Upper lobe of left lung (tissue), 6 donors: Measurements from ENCODE around the gene PRKCE. TPM values are rescaled to one million over a fixed set of nuclear protein-coding genes. Genes with fewer than 3 reads are reported as not detected.

Source experiments
- ATAC-seq, 2 donors: fragments of 200-7000 bp; cut with Tn5 transposase; one replicate each; pipeline ENCODE4 v1.9.1; 2022; ENCODE audit warnings: mild to moderate bottlenecking in 2 of 2, moderate library complexity in 2 of 2; ENCODE audit not compliant: low FRiP score in 2 of 2
- DNase-seq, 2 donors: peaks; one replicate each; pipeline ENCODE4 v3.0.0-alpha.2; 2019 to 2020
- H3K27ac ChIP-seq, 4 donors: fragments of 200-600 bp; sonication (generic); one replicate each; pipeline ENCODE4 v1.5.1; 2016 to 2019
- H3K27me3 ChIP-seq, 4 donors: fragments of 200-600 bp; sonication (generic); one replicate each; pipeline ENCODE4 v1.5.1; 2017 to 2019
- H3K36me3 ChIP-seq, 4 donors: fragments of 200-600 bp; sonication (generic); one replicate each; pipeline ENCODE4 v1.5.1; 2016 to 2019
- H3K4me1 ChIP-seq, 4 donors: fragments of 200-600 bp; sonication (generic); one replicate each; pipeline ENCODE4 v1.5.1; 2018 to 2019
- H3K4me3 ChIP-seq, 4 donors: fragments of 200-600 bp; sonication (generic); one replicate each; pipeline ENCODE4 v1.5.1; 2017 to 2019; ENCODE audit warnings: mild to moderate bottlenecking in 2 of 4, moderate library complexity in 1 of 4
- H3K9me3 ChIP-seq, 4 donors: fragments of 200-600 bp; sonication (generic); one replicate each; pipeline ENCODE4 v1.5.1; 2018 to 2019
- CTCF ChIP-seq, 6 experiments: fragments of 450-650 bp in 4 of 6; fragments of 200-600 bp in 2 of 6; sonication (generic) in 2 of 6; IDR thresholded peaks; one replicate each; pipeline ENCODE4 v1.5.1; 2016 to 2019; ENCODE audit warnings: antibody characterized with exemption in 6 of 6
- EP300 ChIP-seq, 4 donors: sonication (generic); formaldehyde crosslinking; IDR thresholded peaks; one replicate each; pipeline ENCODE4 v1.5.1; 2017; ENCODE audit warnings: antibody characterized with exemption in 4 of 4, control low read depth in 2 of 4
- POLR2A ChIP-seq, 4 donors: fragments of 450-650 bp; IDR thresholded peaks; one replicate each; pipeline ENCODE4 v1.5.1; 2016 to 2017; ENCODE audit warnings: antibody characterized with exemption in 4 of 4, mild to moderate bottlenecking in 2 of 4
- POLR2AphosphoS5 ChIP-seq, 2 donors: sonication (generic); formaldehyde crosslinking; IDR thresholded peaks; one replicate each; pipeline ENCODE4 v1.5.1; 2017; ENCODE audit warnings: antibody characterized with exemption in 2 of 2
- WGBS, 2 donors: methylation state at CpG; one replicate each; pipeline ENCODE4 v1.1.5; 2017 to 2018; 5-methylcytosine and 5-hydroxymethylcytosine counted together
- total RNA-seq, 6 donors: library from RNA; depleted of rRNA in 4 of 6; stranded (reverse); fragments of >200 nt in 4 of 6; gene quantifications; one replicate each; pipeline versions ENCODE4 v1.1.0 to v1.2.1, GENCODE V29; 2016 to 2021
- donor health status: DM: no; HTN: no; CAD: no; lungs with moderate emphysema.
- donor health status: DM: no; HTN: yes; CAD: no; lungs with severe emphysema.

PRKCE gene
- total RNA-seq, 6 donors from 2014 or later, result 54.9 to 124 (median 75.6) TPM

DNA sequence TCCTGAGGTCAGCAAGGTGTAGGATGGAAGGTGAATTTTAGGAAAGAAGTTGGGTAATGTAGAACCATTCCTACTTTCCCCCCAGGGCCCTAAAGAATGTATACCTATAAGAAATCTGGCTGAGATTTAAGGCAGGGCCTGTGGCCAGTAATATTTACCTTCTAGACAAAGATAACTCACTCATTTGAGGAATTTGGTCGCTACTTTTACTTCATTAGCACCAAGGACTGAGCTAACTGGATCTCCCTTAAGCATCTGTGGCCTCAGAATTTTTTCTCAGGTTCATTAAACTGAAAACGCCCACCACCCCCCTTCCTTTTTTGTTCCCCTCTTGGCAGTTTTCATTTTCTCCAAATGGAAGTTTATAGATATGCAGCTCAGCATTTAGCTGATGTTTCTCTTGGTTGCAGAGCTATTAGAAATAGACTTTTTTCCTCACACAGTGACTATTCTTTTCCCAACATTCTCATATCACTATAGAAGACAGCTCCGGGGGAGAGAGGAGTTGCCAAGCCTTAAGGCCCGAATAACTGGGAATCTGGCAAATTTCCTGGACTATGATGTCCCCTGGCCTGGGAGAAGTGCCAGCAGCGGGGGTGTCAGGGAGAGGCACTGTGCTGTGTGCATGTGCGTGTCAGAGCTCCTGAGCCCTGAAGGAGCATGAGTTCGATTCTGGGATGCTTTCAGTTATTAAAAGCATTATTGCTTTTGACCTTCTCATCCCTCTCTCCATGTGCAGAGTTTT is 310.9 kb downstream of the PRKCE start:
- Histone ChIP-seq H3K9me3 (no peaks in the 10 kb centered on the region), H3K4me1 (peaks cover 48 to 62% (median 55%) of the 10 kb centered on the region in 4 donors), H3K27ac (peak overlapping the region; percentile 64 to 87 (median 76)), H3K27me3 (no peaks in the 10 kb centered on the region), H3K4me3 (no peak overlapping the region), H3K36me3 (no peaks in the 10 kb centered on the region)
- peak in 1 of 2 donors; percentile 59 for ATAC-seq
- 32 to 42% methylated on average over 6 to 7 of the region's 7 CpGs for WGBS, 2 donors
- DNase-seq, result no peak
- TF ChIP-seq CTCF (IDR thresholded peaks at IDR 0.05), result no peak
- peak in 1 of 2 donors; percentile 22 for TF ChIP-seq POLR2AphosphoS5 (IDR thresholded peaks at IDR 0.05)
- no peak for TF ChIP-seq EP300 (IDR thresholded peaks at IDR 0.05)
- TF ChIP-seq POLR2A (IDR thresholded peaks at IDR 0.05), result no peak

DNA sequence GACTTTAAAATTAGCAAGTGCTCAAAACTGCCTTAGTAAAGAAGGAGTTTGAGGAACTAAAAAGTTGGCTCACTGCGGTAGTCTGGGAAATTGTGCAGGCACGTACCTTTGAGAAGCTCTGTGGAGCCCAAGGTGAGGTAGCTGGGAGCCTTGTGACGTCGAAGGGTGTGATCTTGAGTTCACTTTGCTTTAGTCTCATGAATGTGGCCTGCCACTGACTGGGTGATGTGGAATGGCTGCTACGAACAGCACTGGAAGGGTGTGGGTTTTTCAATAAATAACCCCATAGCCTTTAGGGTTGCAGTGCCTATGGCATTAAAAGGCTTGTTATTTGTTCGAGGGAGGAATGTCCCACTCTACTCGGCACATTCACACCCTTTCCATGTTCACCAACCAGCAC is 312.3 kb downstream of the PRKCE start:
- Histone ChIP-seq H3K4me3 (no peak overlapping the region), H3K36me3 (no peaks in the 10 kb centered on the region), H3K9me3 (no peaks in the 10 kb centered on the region), H3K27me3 (no peaks in the 10 kb centered on the region), H3K27ac (peak overlapping the region; percentile 64 to 87 (median 76)), H3K4me1 (peaks cover 48 to 61% (median 55%) of the 10 kb centered on the region in 4 donors)
- no peak for DNase-seq
- WGBS, 2 donors, result 62 to 66% methylated on average over 7 of the region's 7 CpGs
- no peak for TF ChIP-seq CTCF (IDR thresholded peaks at IDR 0.05)
- TF ChIP-seq POLR2AphosphoS5 (IDR thresholded peaks at IDR 0.05), result no peak
- TF ChIP-seq EP300 (IDR thresholded peaks at IDR 0.05), result no peak
- no peak for TF ChIP-seq POLR2A (IDR thresholded peaks at IDR 0.05)
- ATAC-seq, result peak in 1 of 2 donors; percentile 19

DNA sequence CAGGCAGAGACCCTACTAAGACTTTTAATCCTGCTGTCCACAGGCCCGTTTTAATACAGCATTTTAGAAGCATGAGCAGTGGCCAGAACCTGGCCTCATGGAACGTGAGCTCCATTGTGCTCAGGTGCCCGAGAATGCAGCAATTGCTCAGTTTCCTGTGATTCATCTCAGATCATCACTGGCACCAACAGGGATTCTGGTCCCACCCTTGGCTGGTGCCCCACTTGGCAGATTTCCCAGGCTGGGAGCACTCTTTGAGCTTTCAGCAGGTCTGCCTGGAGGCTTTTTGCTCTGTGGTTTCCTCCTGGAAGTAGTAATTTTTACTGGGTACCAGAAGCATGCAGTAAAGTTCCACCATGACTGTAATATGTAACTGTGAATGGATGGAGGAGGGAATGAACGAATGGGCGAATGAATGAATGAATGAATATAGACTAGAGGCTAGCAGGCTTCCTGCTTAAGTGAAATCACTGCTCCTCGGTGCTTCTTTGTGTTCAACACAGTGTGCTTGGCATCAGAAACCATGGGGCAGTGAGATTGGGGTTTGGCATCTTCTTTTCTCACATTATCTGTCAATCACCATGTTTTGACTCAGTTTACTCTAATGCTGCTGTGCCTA is 312.9 kb downstream of the PRKCE start:
- TF ChIP-seq CTCF (IDR thresholded peaks at IDR 0.05), result no peak
- TF ChIP-seq EP300 (IDR thresholded peaks at IDR 0.05), result peak in 2 of 4 donors; percentile 73
- TF ChIP-seq POLR2AphosphoS5 (IDR thresholded peaks at IDR 0.05), result peak; percentile 59 to 77
- no peak for TF ChIP-seq POLR2A (IDR thresholded peaks at IDR 0.05)
- Histone ChIP-seq H3K27me3 (no peaks in the 10 kb centered on the region), H3K4me1 (peaks cover 48 to 58% (median 53%) of the 10 kb centered on the region in 4 donors), H3K4me3 (no peak overlapping the region), H3K9me3 (no peaks in the 10 kb centered on the region), H3K36me3 (no peaks in the 10 kb centered on the region), H3K27ac (peak overlapping the region; percentile 64 to 87 (median 76))
- peak; percentile 19 to 27 for ATAC-seq
- peak in 1 of 2 donors; percentile 61 for DNase-seq
- WGBS, 2 donors, result 37 to 42% methylated on average over 5 to 6 of the region's 6 CpGs

GRCh38 chr2:45964906-45965305 is 313.4 kb downstream of the PRKCE start:
- 18 to 19% methylated on average over 4 of the region's 4 CpGs for WGBS, 2 donors
- peak overlapping the region; percentile 5 to 87 (median 76) for H3K27ac ChIP-seq
- H3K9me3 ChIP-seq, result no peaks in the 10 kb centered on the region
- DNase-seq (no peak), ATAC-seq (no peak)
- H3K4me1 ChIP-seq, result peaks cover 45 to 57% (median 50%) of the 10 kb centered on the region in 4 donors
- H3K4me3 ChIP-seq, result no peak overlapping the region
- TF ChIP-seq EP300 (IDR thresholded peaks at IDR 0.05) (peak in 2 of 4 donors; percentile 66 to 83), POLR2A (IDR thresholded peaks at IDR 0.05) (no peak), POLR2AphosphoS5 (IDR thresholded peaks at IDR 0.05) (no peak)
- H3K36me3 ChIP-seq, result no peaks in the 10 kb centered on the region
- no peaks in the 10 kb centered on the region for H3K27me3 ChIP-seq

GRCh38 chr2:45965871-45966498 is 314.5 kb downstream of the PRKCE start:
- Histone ChIP-seq H3K4me3 (no peak overlapping the region), H3K4me1 (peaks cover 39 to 48% (median 42%) of the 10 kb centered on the region in 4 donors), H3K27ac (peak overlapping the region; percentile 1 to 75 (median 27)), H3K27me3 (no peaks in the 10 kb centered on the region), H3K36me3 (no peaks in the 10 kb centered on the region), H3K9me3 (no peaks in the 10 kb centered on the region)
- DNase-seq (no peak), ATAC-seq (no peak)
- 94 to 95% methylated on average over 11 of the region's 11 CpGs for WGBS, 2 donors
- TF ChIP-seq EP300 (IDR thresholded peaks at IDR 0.05) (no peak), POLR2AphosphoS5 (IDR thresholded peaks at IDR 0.05) (no peak), POLR2A (IDR thresholded peaks at IDR 0.05) (no peak), CTCF (IDR thresholded peaks at IDR 0.05) (no peak)
